Ishikawa (cell line): Measurements from ENCODE around the gene CDH13.

Experiments used
- CEBPB ChIP-seq: IDR thresholded peaks from 2 replicates; pipeline ENCODE4 v1.6.1; 2012
- CREB1 ChIP-seq: IDR thresholded peaks from 2 replicates; pipeline ENCODE4 v1.6.1; 2012; ENCODE audit warnings: low read depth
- EGR1 ChIP-seq: IDR thresholded peaks from 2 replicates; pipeline ENCODE4 v1.6.1; 2012
- EP300 ChIP-seq: IDR thresholded peaks from 2 replicates; pipeline ENCODE4 v1.6.1; 2012; ENCODE audit warnings: borderline replicate concordance
- FOXM1 ChIP-seq: IDR thresholded peaks from 2 replicates; pipeline ENCODE4 v1.6.1; 2012; ENCODE audit warnings: low read depth, borderline replicate concordance
- MAX ChIP-seq: IDR thresholded peaks from 2 replicates; pipeline ENCODE4 v1.6.1; 2012
- NFIC ChIP-seq: IDR thresholded peaks from 2 replicates; pipeline ENCODE4 v1.6.1; 2012
- RAD21 ChIP-seq: IDR thresholded peaks from 2 replicates; pipeline ENCODE4 v1.6.1; 2012; ENCODE audit warnings: low read depth
- REST ChIP-seq: IDR thresholded peaks from 2 replicates; pipeline ENCODE4 v1.6.1; 2012; ENCODE audit warnings: low read depth, mild to moderate bottlenecking
- TAF1 ChIP-seq: IDR thresholded peaks from 2 replicates; pipeline ENCODE4 v1.6.1; 2012; ENCODE audit warnings: low read depth, mild to moderate bottlenecking
- TCF12 ChIP-seq: IDR thresholded peaks from 2 replicates; pipeline ENCODE4 v1.6.1; 2012; ENCODE audit warnings: low read depth
- TEAD4 ChIP-seq: IDR thresholded peaks from 2 replicates; pipeline ENCODE4 v1.6.1; 2012
- USF1 ChIP-seq: IDR thresholded peaks from 2 replicates; pipeline ENCODE4 v1.6.1; 2012
- YY1 ChIP-seq: IDR thresholded peaks from 2 replicates; pipeline ENCODE4 v1.6.1; 2012; ENCODE audit warnings: low read depth
- ZBTB7A ChIP-seq: IDR thresholded peaks from 2 replicates; pipeline ENCODE4 v1.6.1; 2012; ENCODE audit warnings: low read depth

Gene CDH13

GRCh38 chr16:83037884-83038283 is 411.1 kb downstream of the CDH13 start:
- TF ChIP-seq EP300 (no peak), FOXM1 (no peak), YY1 (no peak), USF1 (no peak), MAX (no peak), REST (no peak)

GRCh38 chr16:83040174-83040573 is 413.4 kb downstream of the CDH13 start:
- TF ChIP-seq TAF1 (no peak), USF1 (no peak), ZBTB7A (no peak), TEAD4 (no peak)

- TF ChIP-seq ZBTB7A (no peak), TCF12 (no peak), NFIC (no peak), TEAD4 (no peak), YY1 (no peak), FOXM1 (no peak), TAF1 (no peak), CREB1 (no peak), REST (no peak), RAD21 (no peak), USF1 (no peak), CEBPB (no peak), MAX (no peak), EGR1 (no peak), EP300 (no peak)
Observed at GRCh38 chr16:83044589-83044988, 417.8 kb downstream of the CDH13 start.

- no peak for TF ChIP-seq MAX
- TF ChIP-seq TAF1: no peak
- no peak for TF ChIP-seq TEAD4
- no peak for TF ChIP-seq YY1
- no peak for TF ChIP-seq NFIC
- TF ChIP-seq CEBPB: no peak
Observed at GRCh38 chr16:83045790-83046189, 419.0 kb downstream of the CDH13 start.

GRCh38 chr16:83046664-83047063 is 419.9 kb downstream of the CDH13 start:
- TF ChIP-seq YY1 (no peak), FOXM1 (no peak), TCF12 (no peak), NFIC (no peak), REST (no peak), TEAD4 (no peak), EP300 (no peak), RAD21 (no peak)
